KG1 (cell line): ENCODE measurements around the gene RNF168.
A peak's percentile ranks its signal among the peaks of the same experiment; 100 is the strongest.
"Not testable (repeated sequence)": the region's sequence is repeated elsewhere in the genome, so short reads cannot be mapped to it uniquely, and the experiment has no call there.

ENCODE experiments used
- DNase-seq: peaks from one replicate; lab custom pipeline; 2025; lab: John Stamatoyannopoulos, UW

Gene RNF168, protein sequence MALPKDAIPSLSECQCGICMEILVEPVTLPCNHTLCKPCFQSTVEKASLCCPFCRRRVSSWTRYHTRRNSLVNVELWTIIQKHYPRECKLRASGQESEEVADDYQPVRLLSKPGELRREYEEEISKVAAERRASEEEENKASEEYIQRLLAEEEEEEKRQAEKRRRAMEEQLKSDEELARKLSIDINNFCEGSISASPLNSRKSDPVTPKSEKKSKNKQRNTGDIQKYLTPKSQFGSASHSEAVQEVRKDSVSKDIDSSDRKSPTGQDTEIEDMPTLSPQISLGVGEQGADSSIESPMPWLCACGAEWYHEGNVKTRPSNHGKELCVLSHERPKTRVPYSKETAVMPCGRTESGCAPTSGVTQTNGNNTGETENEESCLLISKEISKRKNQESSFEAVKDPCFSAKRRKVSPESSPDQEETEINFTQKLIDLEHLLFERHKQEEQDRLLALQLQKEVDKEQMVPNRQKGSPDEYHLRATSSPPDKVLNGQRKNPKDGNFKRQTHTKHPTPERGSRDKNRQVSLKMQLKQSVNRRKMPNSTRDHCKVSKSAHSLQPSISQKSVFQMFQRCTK

DNA sequence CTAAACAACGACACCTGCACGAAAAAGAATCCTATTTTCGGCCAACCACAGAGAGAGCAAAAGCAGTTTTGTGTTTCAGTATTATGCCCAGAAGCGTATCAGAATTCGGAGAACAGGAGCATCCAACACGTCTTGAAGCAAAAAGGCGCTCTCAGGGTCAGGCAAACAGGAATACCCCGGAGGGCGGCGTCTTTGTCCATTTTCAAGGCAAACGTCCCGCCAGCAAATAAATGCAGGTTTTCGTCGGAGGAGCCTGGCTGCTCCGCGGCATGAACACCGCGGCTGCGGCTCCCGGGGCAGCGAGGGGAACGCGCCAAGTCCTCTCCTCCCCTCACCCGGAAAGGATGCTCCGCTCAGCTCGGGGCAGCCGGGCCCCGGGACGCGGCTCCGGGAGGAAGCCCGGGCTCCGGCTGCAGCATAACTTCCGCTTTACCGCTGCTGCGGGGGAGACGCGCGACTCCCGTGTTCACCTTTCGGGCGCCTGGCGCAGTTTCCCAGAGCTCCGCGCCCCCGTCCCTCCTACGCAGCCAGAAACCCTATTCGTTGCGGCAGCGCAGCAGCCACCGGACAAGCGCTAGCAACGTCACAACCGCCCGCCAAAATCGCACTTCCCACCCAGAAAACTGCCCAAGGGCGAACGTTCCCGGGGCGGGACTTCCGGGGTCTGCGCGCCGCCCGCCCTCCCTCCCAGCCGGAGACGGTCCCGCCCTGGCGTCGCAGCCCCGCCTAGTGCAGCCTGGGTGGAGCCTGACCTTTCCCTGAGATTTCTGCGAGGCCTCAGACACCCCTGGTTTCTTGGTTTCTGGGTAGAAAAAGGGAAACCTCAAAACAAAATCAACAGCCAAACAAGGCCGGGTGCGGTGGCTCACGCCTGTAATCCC is at the start of gene RNF168:
Gene RNF168 (minus strand): TSS at position 573 of the 881 bp plus-strand sequence. CDS start 595 bp downstream, outside the sequence.
- peak; percentile 94 for DNase-seq

DNA sequence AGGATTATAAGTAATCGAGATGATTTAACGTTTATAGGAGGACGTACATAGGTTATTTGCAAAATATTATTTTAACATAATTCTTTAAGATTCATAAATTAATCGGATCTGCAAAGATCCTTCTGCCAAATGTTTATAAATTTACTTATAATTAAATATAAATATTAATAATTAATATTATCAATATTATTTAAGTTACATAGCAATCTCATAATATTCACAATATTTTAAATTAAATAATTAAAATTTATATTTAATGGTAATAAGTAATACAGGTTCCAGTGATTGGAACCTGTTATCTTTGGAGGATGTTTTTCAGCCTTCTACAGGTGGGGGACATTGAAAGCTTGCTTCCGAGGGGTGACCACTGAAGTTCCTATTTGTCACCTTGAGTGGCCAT is 48.7 kb upstream of the RNF168 start:
- DNase-seq: no peak

DNA sequence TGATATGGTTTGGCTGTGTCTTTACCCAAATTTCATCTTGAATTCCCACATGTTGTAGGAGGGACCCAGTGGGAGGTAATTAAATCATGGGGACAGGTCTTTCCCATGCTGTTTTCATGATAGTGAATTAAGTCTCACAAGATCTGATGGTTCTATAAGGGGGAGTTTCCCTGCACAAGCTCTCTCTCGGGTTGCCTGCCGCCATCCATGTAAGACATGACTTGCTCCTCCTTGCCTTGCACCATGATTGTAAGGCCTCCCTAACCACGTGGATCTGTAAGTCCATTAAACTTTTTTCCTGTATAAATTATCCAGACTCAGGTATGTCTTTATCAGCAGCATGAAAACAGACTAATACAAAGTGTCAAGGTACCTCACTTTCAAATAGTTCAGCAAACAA is 46.6 kb upstream of the RNF168 start:
- not testable (repeated sequence) for DNase-seq

DNA sequence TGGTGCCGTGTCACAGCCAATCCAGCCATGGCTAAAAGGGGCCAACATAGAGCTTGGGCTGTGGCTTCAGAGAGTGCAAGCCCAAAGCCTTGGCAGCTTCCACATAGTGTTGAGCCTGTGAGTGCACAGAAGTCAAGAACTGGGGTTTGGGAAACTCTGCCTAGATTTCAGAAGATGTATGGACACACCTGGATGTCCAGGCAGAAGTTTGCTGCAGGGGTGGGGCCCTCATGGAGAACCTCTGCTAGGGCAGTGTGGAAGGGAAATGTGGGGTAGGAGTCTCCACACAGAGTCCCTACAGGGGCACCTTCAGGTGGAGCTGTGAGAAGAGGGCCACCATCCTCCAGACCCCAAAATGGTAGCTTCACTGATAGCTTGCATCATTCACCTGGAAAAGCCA is 45.7 kb upstream of the RNF168 start:
- not testable (repeated sequence) for DNase-seq

DNA sequence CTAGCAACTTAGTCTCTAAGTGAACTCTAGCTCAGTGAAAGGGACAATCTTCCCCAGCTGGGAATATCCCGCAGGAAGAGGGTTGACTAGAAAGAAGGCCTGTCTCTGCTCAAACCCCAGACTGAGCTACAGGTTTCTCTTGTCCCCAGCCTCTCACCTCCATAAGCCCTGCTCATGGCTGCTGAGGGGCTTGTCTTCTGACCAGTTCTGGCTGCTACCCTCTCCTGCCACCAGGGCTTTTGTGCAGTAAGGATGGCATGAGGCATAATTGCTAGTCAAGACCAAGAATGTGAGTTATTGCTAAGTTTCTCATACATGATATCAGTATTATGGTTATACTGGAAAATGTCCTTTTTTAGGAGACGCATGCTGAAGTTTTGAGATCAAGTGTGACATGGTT is 43.5 kb upstream of the RNF168 start:
- DNase-seq: no peak

DNA sequence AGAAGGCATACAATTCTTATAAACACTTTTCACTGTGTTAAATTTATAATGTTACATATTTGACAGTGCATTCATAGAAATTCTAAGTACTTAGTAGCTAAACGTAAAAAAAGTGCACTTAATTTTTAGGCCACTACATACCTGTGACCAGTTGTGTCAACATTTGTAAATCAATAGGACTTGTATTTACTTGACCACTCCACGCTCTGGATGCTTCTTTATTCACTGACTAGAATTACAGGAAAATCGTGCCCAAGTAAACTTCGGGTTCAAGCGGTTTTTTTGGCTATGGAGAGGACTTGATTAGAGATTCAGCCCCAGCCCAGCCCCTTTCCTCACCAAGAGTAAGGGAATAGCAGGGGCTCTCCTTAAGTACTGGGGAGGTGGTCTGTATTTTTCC is 43.0 kb upstream of the RNF168 start:
- DNase-seq: no peak

DNA sequence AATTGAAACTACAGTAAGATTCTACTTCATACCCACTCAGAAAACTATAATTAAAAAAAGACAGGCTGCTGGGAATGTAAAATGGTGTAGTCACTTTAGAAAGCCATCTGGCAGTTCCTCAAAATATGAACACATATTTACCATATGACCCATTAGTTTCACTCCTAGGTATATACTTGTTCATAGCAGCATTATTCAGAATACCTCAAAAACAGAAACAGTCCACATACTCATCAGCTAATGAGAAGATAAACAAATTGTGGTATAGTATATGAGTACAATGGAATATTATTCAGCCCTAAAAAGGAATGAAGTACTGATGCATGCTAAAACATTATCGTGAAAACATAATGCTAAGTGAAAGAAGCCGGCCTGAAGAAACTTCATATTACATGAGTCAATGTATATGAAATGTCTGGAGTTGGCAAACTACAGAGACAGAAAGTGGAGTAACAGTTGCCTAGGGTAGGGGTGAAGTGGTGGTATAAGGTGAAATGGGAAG is 41.0 kb upstream of the RNF168 start:
- DNase-seq: no peak

DNA sequence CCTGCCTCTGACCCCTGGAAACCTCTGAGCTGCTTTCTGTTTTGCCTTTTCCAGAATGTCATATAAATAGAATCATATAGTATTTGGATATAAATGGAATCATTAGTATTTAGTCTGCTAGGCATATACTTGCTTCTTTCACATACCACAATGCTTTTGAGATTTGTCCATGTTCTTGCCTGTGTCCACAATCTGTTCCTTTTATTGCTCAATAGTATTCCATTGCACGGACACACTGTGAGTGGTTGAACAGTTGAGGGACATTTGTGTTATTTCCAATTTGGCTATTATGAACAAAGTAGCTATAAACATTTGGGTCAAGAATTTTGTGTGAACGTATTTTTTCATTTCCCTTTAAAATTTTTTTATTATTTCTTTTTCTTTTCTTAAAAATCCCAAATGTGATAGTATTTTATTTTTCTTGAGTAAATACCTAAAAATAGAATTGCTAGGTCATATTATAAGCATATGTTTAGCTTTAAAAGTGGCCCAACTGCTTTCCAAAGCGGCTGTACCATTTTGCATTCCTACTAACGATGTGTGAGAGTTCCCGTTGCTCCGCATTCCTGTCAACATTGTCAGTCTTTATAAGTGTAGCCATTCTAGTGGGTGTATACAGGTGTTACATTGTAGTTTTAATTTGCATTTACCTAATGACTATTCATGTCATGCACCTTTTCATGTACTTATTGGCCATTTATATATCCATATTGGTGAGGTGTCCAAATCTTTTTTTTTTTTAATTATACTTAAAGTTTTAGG is 38.3 kb upstream of the RNF168 start:
- DNase-seq: no peak

DNA sequence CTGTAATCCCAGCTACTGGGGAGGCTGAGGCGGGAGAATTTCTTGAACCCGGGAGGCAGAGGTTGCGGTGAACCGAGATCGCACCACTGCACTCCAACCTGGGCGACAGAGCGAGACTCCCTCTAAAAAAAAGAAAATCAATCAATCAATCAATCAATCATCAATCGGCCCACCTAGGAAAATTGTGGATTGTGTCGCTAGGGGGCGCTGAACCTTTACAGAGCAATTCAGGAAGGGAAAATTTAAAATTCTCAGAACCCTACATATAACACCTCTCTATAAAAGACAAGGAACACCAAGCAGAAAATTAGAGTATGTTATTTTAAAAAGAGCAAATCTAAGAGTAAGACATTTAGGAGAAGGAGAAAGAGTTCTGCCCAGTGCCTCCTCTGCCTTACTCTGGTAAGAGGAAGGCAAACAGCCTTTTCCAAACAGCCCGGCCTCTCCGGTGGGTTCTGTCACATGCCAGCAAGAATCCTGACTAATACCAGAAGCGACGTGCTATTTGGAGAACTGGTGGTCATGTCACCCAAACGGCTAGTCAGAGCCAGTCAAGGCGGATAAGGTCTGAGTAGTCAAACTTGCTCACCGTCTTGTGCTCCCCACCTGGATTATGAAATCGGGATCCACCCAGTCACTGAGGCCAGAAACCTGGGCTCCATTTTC is 33.9 kb upstream of the RNF168 start:
- no peak for DNase-seq

DNA sequence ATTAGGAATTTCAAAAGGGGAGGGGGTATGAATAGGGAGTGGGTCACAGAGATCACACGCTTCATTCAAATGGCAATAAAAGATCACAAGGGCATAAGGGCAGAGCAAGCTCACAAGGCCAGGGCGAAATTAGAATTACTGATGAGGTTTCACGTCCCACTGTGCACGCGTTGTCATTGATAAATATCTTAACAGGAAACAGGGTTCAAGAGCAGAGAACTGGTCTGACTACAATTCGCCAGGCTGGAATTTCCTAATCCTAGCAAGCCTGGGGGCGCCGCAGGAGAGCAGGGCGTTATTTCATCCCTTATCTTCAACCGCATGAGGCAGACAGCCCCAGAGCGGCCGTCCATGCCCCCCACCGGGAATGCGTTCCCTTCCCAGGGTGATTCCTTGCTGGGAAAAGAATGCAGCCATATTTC is 29.7 kb upstream of the RNF168 start:
- DNase-seq: no peak

DNA sequence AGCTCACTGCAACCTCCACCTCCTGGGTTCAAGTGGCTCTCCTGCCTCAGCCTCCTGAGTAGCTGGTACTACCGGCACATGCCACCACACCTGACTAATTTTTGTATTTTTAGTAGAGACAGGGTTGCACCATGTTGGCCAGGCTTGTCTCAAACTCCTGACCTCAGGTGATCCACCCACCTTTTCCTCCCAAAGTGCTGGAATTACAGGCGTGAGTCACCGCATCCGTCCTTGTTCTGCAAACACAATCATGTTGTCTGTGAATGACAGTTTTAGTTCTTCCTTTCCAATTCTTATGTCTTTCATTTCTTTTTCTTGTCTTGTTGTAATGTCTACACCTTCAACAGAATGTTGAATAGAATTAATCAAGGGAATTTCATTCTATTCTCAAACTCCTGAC is 27.9 kb upstream of the RNF168 start:
- DNase-seq: no peak

DNA sequence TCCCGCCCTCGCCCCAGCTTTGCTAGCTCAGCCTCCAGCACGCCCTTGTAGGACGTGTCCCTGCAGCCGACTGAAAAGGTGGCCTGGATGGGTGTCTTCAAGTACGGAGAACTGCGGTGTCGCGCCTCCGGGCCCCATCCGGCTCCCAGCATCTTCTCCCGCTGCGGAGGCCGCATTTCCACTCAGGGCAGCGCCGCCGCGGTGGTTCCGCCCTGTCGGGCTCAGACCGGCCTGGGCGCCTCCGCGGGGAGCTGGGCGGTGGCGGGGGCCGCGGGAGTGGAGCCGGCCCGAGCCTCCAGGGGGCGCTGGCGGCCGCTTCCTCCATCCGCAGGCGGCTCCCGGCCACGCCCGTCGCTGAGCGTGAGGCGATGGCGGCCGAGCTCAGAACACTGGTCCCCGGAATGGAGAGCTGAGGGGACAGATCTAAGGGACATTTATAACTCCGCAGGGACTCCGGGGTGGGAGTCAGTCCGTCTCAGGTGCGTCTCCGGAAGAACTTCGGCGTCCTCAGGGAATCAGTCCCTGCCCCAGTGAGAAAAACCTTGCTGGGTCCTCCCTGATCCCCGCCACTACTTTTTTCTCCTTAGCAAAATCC is 25.2 kb upstream of the RNF168 start:
- DNase-seq: peak; percentile 88

DNA sequence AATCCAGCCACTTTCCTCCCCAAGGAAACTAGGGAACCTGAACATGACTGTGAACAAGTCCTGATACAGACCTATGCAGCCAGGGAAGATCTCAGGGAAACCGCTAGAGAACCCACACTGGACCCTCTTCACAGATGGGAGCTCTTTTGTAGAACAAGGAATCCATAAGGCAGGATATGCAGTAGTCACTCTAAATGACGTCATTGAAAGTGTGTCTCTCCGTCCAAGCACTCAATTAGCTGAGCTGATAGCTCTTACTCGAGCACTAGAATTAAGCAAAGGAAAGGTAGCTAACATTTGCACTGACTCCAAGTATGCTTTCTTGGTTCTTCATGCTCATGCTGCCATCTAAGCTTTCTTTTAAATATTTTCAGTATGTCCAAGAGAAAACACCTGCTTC is 21.6 kb upstream of the RNF168 start:
- DNase-seq: no peak

DNA sequence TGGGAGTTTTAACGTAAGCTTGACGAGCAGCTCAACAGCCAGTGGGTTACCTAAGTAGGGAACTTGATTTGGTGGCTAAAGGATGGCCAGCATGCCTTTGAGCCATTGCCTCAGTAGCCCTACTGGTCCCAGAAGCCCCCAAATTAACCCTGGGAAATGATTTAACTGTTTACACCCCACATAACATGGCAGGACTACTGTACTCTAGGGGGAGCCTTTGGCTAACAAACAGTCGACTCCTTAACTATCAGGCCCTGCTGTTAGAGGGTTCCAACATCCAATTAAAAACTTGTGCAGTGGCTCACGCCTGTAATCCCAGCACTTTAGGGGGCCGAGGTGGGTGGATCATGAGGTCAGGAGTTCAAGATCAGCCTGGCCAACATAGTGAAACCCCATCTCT is 21.0 kb upstream of the RNF168 start:
- DNase-seq: peak; percentile 24

DNA sequence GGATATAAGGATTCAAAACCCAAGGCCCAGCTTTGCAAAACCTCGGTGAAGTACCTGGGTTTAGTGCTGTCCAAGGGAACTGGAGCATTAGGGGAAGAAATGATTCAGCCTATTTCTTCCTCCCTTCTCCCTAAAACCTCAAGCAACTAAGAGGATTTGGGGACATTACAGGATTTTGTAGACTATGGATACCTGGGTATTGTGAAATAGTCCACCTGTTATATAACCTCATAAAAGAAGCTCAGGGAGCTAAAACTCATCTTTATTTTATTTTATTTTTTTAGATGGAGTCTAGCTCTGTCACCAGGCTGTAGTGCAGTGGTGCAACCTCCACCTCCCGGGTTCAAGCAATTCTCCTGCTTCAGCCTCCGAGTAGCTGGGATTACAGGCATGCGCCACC is 20.3 kb upstream of the RNF168 start:
- DNase-seq: no peak

DNA sequence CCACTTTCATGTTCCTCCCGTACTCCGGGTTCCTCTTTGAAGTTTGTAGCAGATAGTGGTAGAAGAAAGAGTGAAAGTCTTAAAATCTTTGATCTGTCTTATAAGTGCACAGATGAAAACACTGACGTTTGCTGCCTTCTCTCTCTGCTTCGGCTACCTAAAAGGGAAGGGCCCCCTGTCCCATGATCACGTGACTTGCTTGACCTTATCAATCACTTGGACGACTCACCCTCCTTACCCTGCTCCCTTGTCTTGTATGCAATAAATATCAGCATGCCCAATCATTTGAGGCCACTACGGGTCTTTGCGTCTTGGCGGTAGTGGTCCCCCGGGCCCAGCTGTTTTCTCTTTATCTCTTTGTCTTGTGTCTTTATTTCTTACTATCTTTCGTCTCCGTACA is 17.7 kb upstream of the RNF168 start:
- DNase-seq: not testable (repeated sequence)

DNA sequence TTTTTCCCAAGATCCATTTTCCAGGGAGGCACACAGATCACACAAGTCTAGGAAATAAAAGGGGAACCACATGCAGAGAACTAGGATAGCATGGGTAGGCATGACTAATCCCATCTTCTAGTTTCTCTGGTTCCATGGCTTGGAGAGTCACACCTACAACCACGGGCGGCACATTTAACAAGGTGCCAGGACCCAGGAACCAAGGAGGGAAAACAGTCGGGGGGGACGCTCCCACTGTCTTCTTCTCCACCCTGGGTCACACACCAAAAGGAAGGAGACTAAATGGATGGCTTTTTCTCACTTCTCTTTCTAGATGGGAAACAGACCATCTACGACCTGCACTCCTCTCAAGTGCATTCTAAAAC is 16.1 kb upstream of the RNF168 start:
- no peak for DNase-seq

DNA sequence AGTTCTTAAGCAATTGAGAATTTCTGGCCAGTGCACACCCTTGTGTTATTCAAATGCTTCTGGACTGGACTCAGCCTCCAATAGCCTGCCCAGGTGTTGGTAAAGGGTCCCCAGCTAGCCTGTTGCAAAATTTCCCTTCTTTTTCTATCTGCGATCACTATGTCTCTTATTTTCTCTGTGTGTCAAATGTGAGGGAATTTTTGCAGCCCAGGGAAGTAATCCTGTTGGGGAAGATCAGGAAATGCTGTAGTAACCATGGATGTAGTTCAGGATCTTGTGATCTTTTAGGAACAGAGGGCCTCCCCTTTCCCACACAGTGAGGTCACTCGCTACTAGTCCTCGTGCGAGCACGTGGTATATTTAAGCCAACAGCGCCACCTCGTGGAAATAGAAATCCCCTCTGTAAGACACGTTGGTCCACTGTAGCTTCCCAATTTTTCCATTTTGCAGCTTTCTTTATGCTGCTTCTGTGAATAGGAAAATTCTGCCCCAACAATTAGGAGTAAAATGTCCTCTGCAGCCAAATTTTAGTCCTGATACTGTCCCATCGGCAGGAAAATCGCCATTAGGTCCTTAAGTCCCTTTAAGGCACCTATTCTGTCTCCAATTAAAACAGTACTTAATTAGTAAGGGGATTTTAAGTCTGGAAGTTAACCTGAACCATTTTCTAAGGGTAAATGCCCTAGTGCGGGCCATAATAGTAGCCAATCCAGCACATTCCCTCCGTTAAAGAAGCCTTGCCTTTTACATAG is 15.6 kb upstream of the RNF168 start:
- peak; percentile 72 for DNase-seq

DNA sequence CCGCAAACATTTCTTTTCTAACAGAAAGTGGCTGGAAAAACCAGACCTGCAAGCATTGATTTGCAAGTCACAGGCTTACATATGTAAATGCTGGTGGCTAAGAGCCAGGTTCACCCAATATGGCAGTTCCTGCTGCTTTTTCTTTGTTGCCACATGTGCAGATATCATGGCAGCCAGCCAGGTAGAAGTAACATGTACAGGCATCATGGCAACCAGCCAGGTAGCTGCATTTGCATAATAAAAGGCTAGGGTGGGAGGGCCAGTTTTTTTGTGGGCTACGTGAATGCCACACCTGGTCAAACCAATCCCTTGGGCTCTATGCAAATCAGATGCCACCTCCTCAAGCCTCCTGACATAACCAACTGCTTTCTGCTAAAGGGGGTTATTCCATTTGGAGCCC is 14.4 kb upstream of the RNF168 start:
- DNase-seq: no peak

DNA sequence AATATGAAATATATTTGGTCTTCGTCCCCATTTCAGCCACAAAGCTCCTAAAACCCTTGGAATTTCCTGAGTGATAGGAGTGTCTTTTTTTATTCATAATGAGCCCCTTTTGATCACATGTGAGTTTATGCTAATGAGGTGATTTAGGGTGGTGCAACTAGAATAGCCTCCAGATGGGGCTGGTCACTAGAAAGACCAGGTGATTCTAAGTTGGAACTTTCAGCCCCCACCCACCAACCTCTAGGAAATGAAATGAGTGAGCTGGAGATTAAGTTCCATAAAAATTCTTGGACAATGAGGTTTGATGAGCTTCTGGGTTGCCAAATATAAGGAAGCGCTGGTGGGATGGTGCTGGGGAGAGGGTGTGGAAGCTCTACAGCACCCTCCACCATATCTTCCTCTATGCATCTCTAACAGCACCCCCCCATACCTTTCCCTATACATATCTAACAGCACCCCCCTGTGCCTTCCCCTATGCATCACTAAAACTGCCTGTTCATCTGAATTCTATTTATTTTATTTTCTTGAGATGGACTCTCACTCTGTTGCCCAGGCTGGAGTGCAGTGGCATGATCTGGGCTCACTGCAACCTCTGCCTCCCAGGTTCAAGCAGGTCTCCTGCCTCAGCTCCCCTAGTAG is 13.7 kb upstream of the RNF168 start:
- DNase-seq: no peak
